Right atrium auricular region (tissue), 2 donors: Measurements from ENCODE around the gene POC5. TPM values are rescaled to one million over a fixed set of nuclear protein-coding genes. Genes with fewer than 3 reads are reported as not detected.
A peak's percentile ranks its signal among the peaks of the same experiment; 100 is the strongest.
"Not testable (repeated sequence)": the region's sequence is repeated elsewhere in the genome, so short reads cannot be mapped to it uniquely, and the experiment has no call there.

Experiments
- DNase-seq: peaks from one replicate; pipeline ENCODE4 v3.0.0-alpha.2; 2019; ENCODE audit warnings: low spot score
- H3K27ac ChIP-seq, 2 donors: fragments of 200-600 bp; sonication (generic); 1 replicate in 1 of 2; 2 replicates in 1 of 2; pipeline ENCODE4 v1.5.1; 2016 to 2019
- H3K27me3 ChIP-seq, 2 donors: fragments of 200-600 bp; sonication (generic); one replicate each; pipeline versions ENCODE4 v1.5.1 to v1.6.0; 2017 to 2019
- H3K36me3 ChIP-seq: fragments of 200-600 bp; sonication (generic); one replicate; pipeline ENCODE4 v1.5.1; 2016
- H3K4me1 ChIP-seq, 2 donors: fragments of 200-600 bp; sonication (generic); one replicate each; pipeline versions ENCODE4 v1.5.1 to v1.6.0; 2017 to 2019
- H3K4me3 ChIP-seq, 2 donors: fragments of 200-600 bp; sonication (generic); 1 replicate in 1 of 2; 2 replicates in 1 of 2; pipeline ENCODE4 v1.5.1; 2017 to 2019; ENCODE audit warnings: mild to moderate bottlenecking in 1 of 2, moderate library complexity in 1 of 2
- H3K9me3 ChIP-seq, 2 donors: fragments of 200-600 bp; sonication (generic); one replicate each; pipeline ENCODE4 v1.5.1; 2019
- CTCF ChIP-seq, 2 donors: fragments of 200-600 bp; sonication (generic); IDR thresholded peaks; one replicate each; pipeline ENCODE4 v1.5.1; 2019; ENCODE audit warnings: antibody characterized with exemption in 2 of 2
- total RNA-seq, 2 donors: library from RNA; depleted of rRNA; stranded (reverse); fragments of >200 nt; gene quantifications; one replicate each; pipeline ENCODE4 v1.1.0, GENCODE V29; 2016

POC5 gene
- total RNA-seq, 2 donors from 2014 or later: 2.8 to 12.6 TPM

GRCh38 chr5:75744355-75744754 lies 27.1 kb upstream of the POC5 start:
- H3K9me3 ChIP-seq: no peaks in the 10 kb centered on the region
- no peaks in the 10 kb centered on the region for H3K36me3 ChIP-seq
- TF ChIP-seq CTCF (IDR thresholded peaks at IDR 0.05): no peak
- DNase-seq: no peak
- H3K27me3 ChIP-seq: no peaks in the 10 kb centered on the region
- H3K4me3 ChIP-seq: no peak overlapping the region
- H3K4me1 ChIP-seq: no peaks in the 10 kb centered on the region
- no peak overlapping the region for H3K27ac ChIP-seq

- no peaks in the 10 kb centered on the region for H3K4me1 ChIP-seq
- no peaks in the 10 kb centered on the region for H3K36me3 ChIP-seq
- DNase-seq: no peak
- no peaks in the 10 kb centered on the region for H3K9me3 ChIP-seq
- no peaks in the 10 kb centered on the region for H3K27me3 ChIP-seq
- no peak overlapping the region for H3K4me3 ChIP-seq
- H3K27ac ChIP-seq: no peak overlapping the region
- no peak for TF ChIP-seq CTCF (IDR thresholded peaks at IDR 0.05)
These were observed 19.0 kb upstream of the POC5 start for GRCh38 chr5:75736273-75736672.

GRCh38 chr5:75734913-75735789 lies 17.9 kb upstream of the POC5 start:
- no peaks in the 10 kb centered on the region for H3K4me1 ChIP-seq
- peak in 1 of 2 donors; percentile 63 for TF ChIP-seq CTCF (IDR thresholded peaks at IDR 0.05)
- H3K27me3 ChIP-seq: no peaks in the 10 kb centered on the region
- no peaks in the 10 kb centered on the region for H3K36me3 ChIP-seq
- no peak overlapping the region for H3K4me3 ChIP-seq
- no peak for DNase-seq
- no peak overlapping the region for H3K27ac ChIP-seq
- no peaks in the 10 kb centered on the region for H3K9me3 ChIP-seq

GRCh38 chr5:75733767-75734166 lies 16.5 kb upstream of the POC5 start:
- Histone ChIP-seq H3K4me1 (no peaks in the 10 kb centered on the region), H3K4me3 (no peak overlapping the region), H3K27ac (no peak overlapping the region), H3K36me3 (no peaks in the 10 kb centered on the region), H3K27me3 (no peaks in the 10 kb centered on the region), H3K9me3 (no peaks in the 10 kb centered on the region)
- DNase-seq: no peak
- no peak for TF ChIP-seq CTCF (IDR thresholded peaks at IDR 0.05)

- H3K9me3 ChIP-seq, H3K4me3 ChIP-seq, DNase-seq, H3K4me1 ChIP-seq, H3K36me3 ChIP-seq, H3K27ac ChIP-seq, H3K27me3 ChIP-seq: not testable (repeated sequence)
These were observed 14.3 kb upstream of the POC5 start for GRCh38 chr5:75731515-75731914.

GRCh38 chr5:75729321-75729720 lies 12.1 kb upstream of the POC5 start:
- no peak overlapping the region for H3K4me3 ChIP-seq
- H3K27ac ChIP-seq: no peak overlapping the region
- TF ChIP-seq CTCF (IDR thresholded peaks at IDR 0.05): no peak
- no peaks in the 10 kb centered on the region for H3K27me3 ChIP-seq
- H3K9me3 ChIP-seq: no peaks in the 10 kb centered on the region
- H3K36me3 ChIP-seq: no peaks in the 10 kb centered on the region
- no peaks in the 10 kb centered on the region for H3K4me1 ChIP-seq
- no peak for DNase-seq
